HG02943 (cell line): ENCODE results near the gene DHCR24.
"Not testable (repeated sequence)": the region's sequence is repeated elsewhere in the genome, so short reads cannot be mapped to it uniquely, and the experiment has no call there.

Source experiments
- ATAC-seq: cut with Tn5 transposase; IDR thresholded peaks from one replicate; pipeline ENCODE4 v1.9.1; 2021; ENCODE audit warnings: mild to moderate bottlenecking, low read depth, moderate library complexity; ENCODE audit not compliant: unreplicated experiment

The DHCR24 gene

GRCh38 chr1:54888080-54888733 lies 1.2 kb upstream of the DHCR24 start:
- ATAC-seq: no peak

- ATAC-seq: no peak
These were observed 673 bp upstream of the DHCR24 start for GRCh38 chr1:54887665-54888071.

- ATAC-seq: no peak
These were observed 930 bp downstream of the DHCR24 start for GRCh38 chr1:54885807-54886723.

GRCh38 chr1:54885237-54885679 lies 1.7 kb downstream of the DHCR24 start:
- no peak for ATAC-seq

GRCh38 chr1:54884768-54885167 lies 2.2 kb downstream of the DHCR24 start:
- ATAC-seq: no peak

- ATAC-seq: no peak
These were observed 2.8 kb downstream of the DHCR24 start for GRCh38 chr1:54884135-54884586.

GRCh38 chr1:54883349-54884102 lies 3.5 kb downstream of the DHCR24 start:
- ATAC-seq: no peak

- no peak for ATAC-seq
These were observed 4.5 kb downstream of the DHCR24 start for GRCh38 chr1:54882519-54882918.

- not testable (repeated sequence) for ATAC-seq
These were observed 5.4 kb downstream of the DHCR24 start for GRCh38 chr1:54881604-54882003.

- ATAC-seq: no peak
These were observed 7.1 kb downstream of the DHCR24 start for GRCh38 chr1:54879872-54880271.

- ATAC-seq: no peak
These were observed 10.2 kb downstream of the DHCR24 start for GRCh38 chr1:54876814-54877213.

GRCh38 chr1:54875000-54875399 lies 12.0 kb downstream of the DHCR24 start:
- ATAC-seq: no peak

GRCh38 chr1:54874079-54874830 lies 12.7 kb downstream of the DHCR24 start:
- ATAC-seq: no peak

GRCh38 chr1:54872036-54872331 lies 15.0 kb downstream of the DHCR24 start:
- no peak for ATAC-seq

- ATAC-seq: no peak
These were observed 15.5 kb downstream of the DHCR24 start for GRCh38 chr1:54871275-54872035.

- ATAC-seq: no peak
These were observed 16.1 kb downstream of the DHCR24 start for GRCh38 chr1:54870869-54871268.

- ATAC-seq: no peak
These were observed 17.7 kb downstream of the DHCR24 start for GRCh38 chr1:54869173-54869851.

GRCh38 chr1:54867717-54868057 lies 19.3 kb downstream of the DHCR24 start:
- no peak for ATAC-seq
